Measurements from ENCODE around the gene TMC1. TPM values are rescaled to one million over a fixed set of nuclear protein-coding genes. Genes with fewer than 3 reads are reported as not detected.
A peak's percentile ranks its signal among the peaks of the same experiment; 100 is the strongest.

TMC1 gene
- total RNA-seq, 2 experiments from 2014 or later, result not detected

- ATAC-seq, result no peak
- Mint-ChIP-seq H3K27me3 (peaks cover 3% of the 10 kb centered on the region), H3K27ac (no peak overlapping the region), H3K36me3 (ENCODE audit: low read depth) (no peaks in the 10 kb centered on the region), H3K9me3 (ENCODE audit: low read depth) (no peaks in the 10 kb centered on the region), H3K4me1 (no peaks in the 10 kb centered on the region), H3K4me3 (no peak overlapping the region)
- CTCF ChIA-PET, result no interaction called here
- no peak for DNase-seq
- intact Hi-C loops (cut with DNase I, micrococcal nuclease), result no loop called here
- POLR2A ChIA-PET, result no interaction called here
Measured at GRCh38 chr9:72618811-72619210, 97.4 kb downstream of the TMC1 start.

- H3K27ac Mint-ChIP-seq, result no peak overlapping the region
- no peaks in the 10 kb centered on the region for H3K36me3 Mint-ChIP-seq (ENCODE audit: low read depth)
- ATAC-seq (no peak), DNase-seq (no peak)
- CTCF ChIA-PET, result no interaction called here
- intact Hi-C loops (cut with DNase I, micrococcal nuclease), result no loop called here
- POLR2A ChIA-PET, result no interaction called here
- no peaks in the 10 kb centered on the region for H3K4me1 Mint-ChIP-seq
- no peak overlapping the region for H3K4me3 Mint-ChIP-seq
- H3K9me3 Mint-ChIP-seq (ENCODE audit: low read depth), result no peaks in the 10 kb centered on the region
- H3K27me3 Mint-ChIP-seq, result peaks cover 5% of the 10 kb centered on the region
Measured at GRCh38 chr9:72622186-72622585, 100.8 kb downstream of the TMC1 start.

- Mint-ChIP-seq H3K4me3 (no peak overlapping the region), H3K9me3 (ENCODE audit: low read depth) (no peaks in the 10 kb centered on the region), H3K36me3 (ENCODE audit: low read depth) (no peaks in the 10 kb centered on the region), H3K4me1 (no peaks in the 10 kb centered on the region), H3K27ac (no peak overlapping the region), H3K27me3 (peaks cover 2% of the 10 kb centered on the region)
- intact Hi-C loops (cut with DNase I, micrococcal nuclease), result no loop called here
- DNase-seq (no peak), ATAC-seq (no peak)
- ChIA-PET POLR2A (no interaction called here), CTCF (interaction anchor here (1.4 kb wide), 1 partner anchor 186 kb away, joined by 3 read pairs; no protein-coding TSS in a partner anchor)
Measured at GRCh38 chr9:72623156-72623555, 101.7 kb downstream of the TMC1 start.

- DNase-seq, result no peak
- ATAC-seq, result no peak
- Mint-ChIP-seq H3K9me3 (ENCODE audit: low read depth) (no peaks in the 10 kb centered on the region), H3K4me1 (no peaks in the 10 kb centered on the region), H3K36me3 (ENCODE audit: low read depth) (no peaks in the 10 kb centered on the region), H3K27me3 (peaks cover 2% of the 10 kb centered on the region), H3K4me3 (no peak overlapping the region), H3K27ac (no peak overlapping the region)
- intact Hi-C loops (cut with DNase I, micrococcal nuclease), result no loop called here
- ChIA-PET CTCF (no interaction called here), POLR2A (interaction anchor here (0.6 kb wide), 1 partner anchor 514 kb away, joined by 4 read pairs; no protein-coding TSS in a partner anchor)
Measured at GRCh38 chr9:72627147-72627546, 105.7 kb downstream of the TMC1 start.

GRCh38 chr9:72627956-72628540 lies 106.6 kb downstream of the TMC1 start:
- intact Hi-C loops (cut with DNase I, micrococcal nuclease), result no loop called here
- Mint-ChIP-seq H3K9me3 (ENCODE audit: low read depth) (no peaks in the 10 kb centered on the region), H3K4me1 (no peaks in the 10 kb centered on the region), H3K27me3 (peaks cover 2% of the 10 kb centered on the region), H3K4me3 (no peak overlapping the region), H3K36me3 (ENCODE audit: low read depth) (no peaks in the 10 kb centered on the region), H3K27ac (no peak overlapping the region)
- CTCF ChIA-PET, result interaction anchor here (1.2 kb wide), 1 partner anchor 36 kb away, joined by 4 read pairs; no protein-coding TSS in a partner anchor
- no peak for ATAC-seq
- POLR2A ChIA-PET, result interaction anchor here (0.5 kb wide), 1 partner anchor 272 kb away, joined by 3 read pairs; no protein-coding TSS in a partner anchor
- DNase-seq, result no peak

- ChIA-PET POLR2A (interaction anchor here (0.6 kb wide), 1 partner anchor 651 kb away, joined by 6 read pairs; no protein-coding TSS in a partner anchor), CTCF (no interaction called here)
- intact Hi-C loops (cut with DNase I, micrococcal nuclease), result no loop called here
- DNase-seq, result peak; percentile 60
- Mint-ChIP-seq H3K4me3 (no peak overlapping the region), H3K4me1 (peaks cover 11% of the 10 kb centered on the region), H3K36me3 (ENCODE audit: low read depth) (no peaks in the 10 kb centered on the region), H3K9me3 (ENCODE audit: low read depth) (peaks cover 8% of the 10 kb centered on the region), H3K27ac (no peak overlapping the region), H3K27me3 (peaks cover 3% of the 10 kb centered on the region)
- peak; percentile 70 for ATAC-seq
Measured at GRCh38 chr9:72633966-72634365, 112.6 kb downstream of the TMC1 start.

GRCh38 chr9:72635197-72635596 lies 113.8 kb downstream of the TMC1 start:
- H3K4me3 Mint-ChIP-seq, result no peak overlapping the region
- ChIA-PET POLR2A (no interaction called here), CTCF (interaction anchor here (0.8 kb wide), 1 partner anchor 354 kb away, joined by 3 read pairs; no protein-coding TSS in a partner anchor)
- peaks cover 8% of the 10 kb centered on the region for H3K9me3 Mint-ChIP-seq (ENCODE audit: low read depth)
- peak; percentile 66 for ATAC-seq
- H3K27me3 Mint-ChIP-seq, result peaks cover 3% of the 10 kb centered on the region
- H3K4me1 Mint-ChIP-seq, result peaks cover 11% of the 10 kb centered on the region
- no peaks in the 10 kb centered on the region for H3K36me3 Mint-ChIP-seq (ENCODE audit: low read depth)
- no peak overlapping the region for H3K27ac Mint-ChIP-seq
- intact Hi-C loops (cut with DNase I, micrococcal nuclease), result no loop called here
- DNase-seq, result peak; percentile 43

GRCh38 chr9:72636621-72637020 lies 115.2 kb downstream of the TMC1 start:
- no peak overlapping the region for H3K27ac Mint-ChIP-seq
- no peaks in the 10 kb centered on the region for H3K36me3 Mint-ChIP-seq (ENCODE audit: low read depth)
- ChIA-PET POLR2A (interaction anchor here (0.6 kb wide), 1 partner anchor 499 kb away, joined by 3 read pairs; no protein-coding TSS in a partner anchor), CTCF (no interaction called here)
- H3K4me3 Mint-ChIP-seq, result no peak overlapping the region
- peaks cover 8% of the 10 kb centered on the region for H3K9me3 Mint-ChIP-seq (ENCODE audit: low read depth)
- peaks cover 11% of the 10 kb centered on the region for H3K4me1 Mint-ChIP-seq
- peaks cover 3% of the 10 kb centered on the region for H3K27me3 Mint-ChIP-seq
- ATAC-seq, result no peak
- no peak for DNase-seq
- intact Hi-C loops (cut with DNase I, micrococcal nuclease), result no loop called here

- Mint-ChIP-seq H3K9me3 (ENCODE audit: low read depth) (no peaks in the 10 kb centered on the region), H3K4me3 (no peak overlapping the region), H3K27ac (no peak overlapping the region), H3K27me3 (peaks cover 4% of the 10 kb centered on the region), H3K36me3 (ENCODE audit: low read depth) (no peaks in the 10 kb centered on the region), H3K4me1 (peaks cover under 1% of the 10 kb centered on the region)
- POLR2A ChIA-PET, result no interaction called here
- CTCF ChIA-PET, result no interaction called here
- ATAC-seq (no peak), DNase-seq (no peak)
- intact Hi-C loops (cut with DNase I, micrococcal nuclease), result no loop called here
Measured at GRCh38 chr9:72643651-72644050, 122.2 kb downstream of the TMC1 start.

- DNase-seq, result no peak
- H3K4me3 Mint-ChIP-seq, result no peak overlapping the region
- POLR2A ChIA-PET, result no interaction called here
- intact Hi-C loops (cut with DNase I, micrococcal nuclease), result no loop called here
- H3K36me3 Mint-ChIP-seq (ENCODE audit: low read depth), result no peaks in the 10 kb centered on the region
- H3K4me1 Mint-ChIP-seq, result peaks cover 3% of the 10 kb centered on the region
- peaks cover 11% of the 10 kb centered on the region for H3K27me3 Mint-ChIP-seq
- no peak for ATAC-seq
- CTCF ChIA-PET, result interaction anchor here (0.6 kb wide), 1 partner anchor 343 kb away, joined by 3 read pairs; no protein-coding TSS in a partner anchor
- H3K9me3 Mint-ChIP-seq (ENCODE audit: low read depth), result no peaks in the 10 kb centered on the region
- no peak overlapping the region for H3K27ac Mint-ChIP-seq
Measured at GRCh38 chr9:72646061-72646460, 124.7 kb downstream of the TMC1 start.

GRCh38 chr9:72648324-72649126 lies 127.1 kb downstream of the TMC1 start:
- Mint-ChIP-seq H3K27me3 (peaks cover 14% of the 10 kb centered on the region), H3K4me3 (no peak overlapping the region), H3K4me1 (peaks cover 3% of the 10 kb centered on the region), H3K9me3 (ENCODE audit: low read depth) (no peaks in the 10 kb centered on the region), H3K27ac (no peak overlapping the region), H3K36me3 (ENCODE audit: low read depth) (no peaks in the 10 kb centered on the region)
- CTCF ChIA-PET, result no interaction called here
- DNase-seq, result no peak
- POLR2A ChIA-PET, result no interaction called here
- no peak for ATAC-seq
- intact Hi-C loops (cut with DNase I, micrococcal nuclease), result no loop called here

GRCh38 chr9:72649127-72649442 lies 127.7 kb downstream of the TMC1 start:
- ATAC-seq (no peak), DNase-seq (no peak)
- POLR2A ChIA-PET, result no interaction called here
- no peaks in the 10 kb centered on the region for H3K9me3 Mint-ChIP-seq (ENCODE audit: low read depth)
- no peak overlapping the region for H3K27ac Mint-ChIP-seq
- CTCF ChIA-PET, result no interaction called here
- H3K27me3 Mint-ChIP-seq, result peaks cover 14% of the 10 kb centered on the region
- H3K4me1 Mint-ChIP-seq, result peaks cover 3% of the 10 kb centered on the region
- no peaks in the 10 kb centered on the region for H3K36me3 Mint-ChIP-seq (ENCODE audit: low read depth)
- intact Hi-C loops (cut with DNase I, micrococcal nuclease), result no loop called here
- no peak overlapping the region for H3K4me3 Mint-ChIP-seq
